Stimulated activated CD8-positive, alpha-beta memory T cell treated with anti-CD3 and anti-CD28 coated beads, Interleukin-15, amount 100 ng/mL, for 1 hour (primary cell): ENCODE results near the gene ADAMTS2.

Experiments
- DNase-seq: peaks from one replicate; pipeline ENCODE4 v3.0.0-alpha.2; 2020; ENCODE audit warnings: low read depth

The ADAMTS2 gene

GRCh38 chr5:179278546-179278945 lies 66.7 kb downstream of the ADAMTS2 start:
- DNase-seq: no peak

GRCh38 chr5:179278119-179278518 lies 67.1 kb downstream of the ADAMTS2 start:
- DNase-seq: no peak

GRCh38 chr5:179276838-179277395 lies 68.3 kb downstream of the ADAMTS2 start:
- no peak for DNase-seq

- DNase-seq: no peak
Observed at GRCh38 chr5:179275941-179276837, 69.1 kb downstream of the ADAMTS2 start.

- DNase-seq: no peak
Observed at GRCh38 chr5:179275381-179275878, 69.8 kb downstream of the ADAMTS2 start.

GRCh38 chr5:179274321-179275315 lies 70.6 kb downstream of the ADAMTS2 start:
- DNase-seq: no peak

GRCh38 chr5:179273441-179274145 lies 71.7 kb downstream of the ADAMTS2 start:
- DNase-seq: no peak

GRCh38 chr5:179273073-179273435 lies 72.2 kb downstream of the ADAMTS2 start:
- no peak for DNase-seq

- no peak for DNase-seq
Observed at GRCh38 chr5:179272326-179273072, 72.8 kb downstream of the ADAMTS2 start.

GRCh38 chr5:179271821-179272325 lies 73.4 kb downstream of the ADAMTS2 start:
- DNase-seq: no peak

GRCh38 chr5:179271428-179271734 lies 73.9 kb downstream of the ADAMTS2 start:
- no peak for DNase-seq

GRCh38 chr5:179270581-179271427 lies 74.5 kb downstream of the ADAMTS2 start:
- DNase-seq: no peak

- no peak for DNase-seq
Observed at GRCh38 chr5:179269781-179270543, 75.3 kb downstream of the ADAMTS2 start.

- no peak for DNase-seq
Observed at GRCh38 chr5:179268966-179269693, 76.1 kb downstream of the ADAMTS2 start.

- DNase-seq: no peak
Observed at GRCh38 chr5:179268399-179268952, 76.8 kb downstream of the ADAMTS2 start.

- no peak for DNase-seq
Observed at GRCh38 chr5:179267671-179268083, 77.6 kb downstream of the ADAMTS2 start.

GRCh38 chr5:179267071-179267670 lies 78.1 kb downstream of the ADAMTS2 start:
- no peak for DNase-seq
